Esophagus squamous epithelium (tissue), 5 donors: ENCODE measurements around the gene NAA15. TPM values are rescaled to one million over a fixed set of nuclear protein-coding genes. Genes with fewer than 3 reads are reported as not detected.
"Not testable (repeated sequence)": the region's sequence is repeated elsewhere in the genome, so short reads cannot be mapped to it uniquely, and the experiment has no call there.

Experiments used
- DNase-seq: peaks from one replicate; lab custom pipeline; 2025; lab: John Stamatoyannopoulos, UW
- H3K27ac ChIP-seq, 4 donors: fragments of 200-600 bp; sonication (generic); one replicate each; pipeline ENCODE4 v1.5.1; 2016 to 2019; ENCODE audit warnings: mild to moderate bottlenecking in 1 of 4
- H3K27me3 ChIP-seq, 4 donors: fragments of 200-600 bp; sonication (generic); 1 replicate in 3 of 4; 2 replicates in 1 of 4; pipeline versions ENCODE4 v1.5.1 to v1.6.0; 2017 to 2021; ENCODE audit warnings: antibody characterized with exemption in 1 of 4
- H3K36me3 ChIP-seq, 3 donors: fragments of 200-600 bp; sonication (generic); one replicate each; pipeline ENCODE4 v1.5.1; 2016 to 2019
- H3K4me1 ChIP-seq, 3 donors: fragments of 200-600 bp; sonication (generic); one replicate each; pipeline ENCODE4 v1.5.1; 2017 to 2019
- H3K4me3 ChIP-seq, 4 donors: fragments of 200-600 bp; sonication (generic); 1 replicate in 3 of 4; 2 replicates in 1 of 4; pipeline ENCODE4 v1.5.1; 2016 to 2019; ENCODE audit warnings: mild to moderate bottlenecking in 2 of 4, moderate library complexity in 1 of 4
- H3K9me3 ChIP-seq, 3 donors: fragments of 200-600 bp; sonication (generic); one replicate each; pipeline ENCODE4 v1.5.1; 2016 to 2019
- POLR2A ChIP-seq, 4 donors: fragments of 450-650 bp; IDR thresholded peaks; one replicate each; pipeline ENCODE4 v1.6.1; 2017; ENCODE audit warnings: antibody characterized with exemption in 4 of 4, mild to moderate bottlenecking in 4 of 4, moderate library complexity in 3 of 4
- WGBS, 2 donors: methylation state at CpG; one replicate each; pipeline ENCODE4 v1.1.5; 2018; 5-methylcytosine and 5-hydroxymethylcytosine counted together
- intact Hi-C: fragments of 100-400 bp; cut with DNase I; formaldehyde crosslinking; loops from one replicate; pipeline ENCODE4 v1.15.0; 2022
- total RNA-seq, 4 donors: library from RNA; depleted of rRNA; stranded (reverse); fragments of >200 nt; gene quantifications; one replicate each; pipeline ENCODE4 v1.1.0, GENCODE V29; 2016
- TF ChIP-seq, protein P1 (sequence below), 6 experiments: fragments of 450-650 bp in 4 of 6; fragments of 200-600 bp in 2 of 6; sonication (generic) in 2 of 6; IDR thresholded peaks; one replicate each; pipeline ENCODE4 v1.5.1; 2016 to 2019; ENCODE audit warnings: antibody characterized with exemption in 6 of 6, mild to moderate bottlenecking in 4 of 6, moderate library complexity in 4 of 6
- donor health status: DM: yes; HTN: yes; CAD: no.

NAA15 gene
- total RNA-seq: 10 to 100 TPM; 28.8 to 51.1 (median 38.4) TPM

GRCh38 chr4:139301113-139301820 lies at the start of gene NAA15:
Gene NAA15, plus strand, starts transcription at chr4:139301505. Its CDS starts 273 bp downstream, at chr4:139301778.
- Histone ChIP-seq H3K36me3 (peaks cover 0 to 18% (median 0%) of the 10 kb centered on the region in 3 donors), H3K4me3 (peak within 1 kb of the TSS; percentile 70 to 99 (median 86)), H3K9me3 (no peaks in the 10 kb centered on the region), H3K4me1 (peaks cover 1 to 80% (median 39%) of the 10 kb centered on the region in 3 donors), H3K27me3 (no peaks in the 10 kb centered on the region), H3K27ac (peak within 1 kb of the TSS; percentile 86 to 98 (median 96))
- DNase-seq: peak; percentile 84
- WGBS, 2 donors: 0% methylated on average over 30 to 35 of the region's 61 CpGs
- intact Hi-C loops: loop anchor here (2.0 to 10.0 kb wide), 2 partner anchors 122 to 266 kb away; no protein-coding TSS in a partner anchor
- TF ChIP-seq POLR2A (IDR thresholded peaks at IDR 0.05): peak in 3 of 4 donors; percentile 57 to 89 (median 68)
- TF ChIP-seq, protein P1, sequence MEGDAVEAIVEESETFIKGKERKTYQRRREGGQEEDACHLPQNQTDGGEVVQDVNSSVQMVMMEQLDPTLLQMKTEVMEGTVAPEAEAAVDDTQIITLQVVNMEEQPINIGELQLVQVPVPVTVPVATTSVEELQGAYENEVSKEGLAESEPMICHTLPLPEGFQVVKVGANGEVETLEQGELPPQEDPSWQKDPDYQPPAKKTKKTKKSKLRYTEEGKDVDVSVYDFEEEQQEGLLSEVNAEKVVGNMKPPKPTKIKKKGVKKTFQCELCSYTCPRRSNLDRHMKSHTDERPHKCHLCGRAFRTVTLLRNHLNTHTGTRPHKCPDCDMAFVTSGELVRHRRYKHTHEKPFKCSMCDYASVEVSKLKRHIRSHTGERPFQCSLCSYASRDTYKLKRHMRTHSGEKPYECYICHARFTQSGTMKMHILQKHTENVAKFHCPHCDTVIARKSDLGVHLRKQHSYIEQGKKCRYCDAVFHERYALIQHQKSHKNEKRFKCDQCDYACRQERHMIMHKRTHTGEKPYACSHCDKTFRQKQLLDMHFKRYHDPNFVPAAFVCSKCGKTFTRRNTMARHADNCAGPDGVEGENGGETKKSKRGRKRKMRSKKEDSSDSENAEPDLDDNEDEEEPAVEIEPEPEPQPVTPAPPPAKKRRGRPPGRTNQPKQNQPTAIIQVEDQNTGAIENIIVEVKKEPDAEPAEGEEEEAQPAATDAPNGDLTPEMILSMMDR (IDR thresholded peaks at IDR 0.05): peak in 2 of 6 experiments; percentile 13 to 39

DNA sequence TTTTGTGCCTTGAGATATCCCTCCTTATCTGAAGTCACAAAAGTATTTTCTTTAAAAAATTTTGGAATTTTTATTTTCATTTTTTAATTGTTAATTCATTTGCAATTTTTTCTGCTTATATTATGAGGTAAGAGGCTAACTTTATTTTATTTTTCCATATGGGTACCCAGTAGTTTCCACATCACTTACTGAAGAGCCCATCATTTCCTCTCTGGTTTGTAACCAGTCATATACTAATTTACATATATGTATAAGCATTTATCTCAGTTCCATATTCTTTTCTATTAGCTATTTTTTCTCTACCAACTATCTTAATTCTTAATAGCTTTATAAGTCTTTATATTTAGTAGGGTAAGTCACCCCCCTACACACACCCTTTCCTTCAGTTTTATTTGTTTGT lies 48.3 kb upstream of the NAA15 start:
- H3K9me3 ChIP-seq: no peaks in the 10 kb centered on the region
- H3K36me3 ChIP-seq: no peaks in the 10 kb centered on the region
- TF ChIP-seq POLR2A (IDR thresholded peaks at IDR 0.05): no peak
- TF ChIP-seq, protein P1 (IDR thresholded peaks at IDR 0.05): no peak
- H3K27me3 ChIP-seq: no peaks in the 10 kb centered on the region
- no peaks in the 10 kb centered on the region for H3K4me1 ChIP-seq
- DNase-seq: no peak
- H3K27ac ChIP-seq: no peak overlapping the region
- no peak overlapping the region for H3K4me3 ChIP-seq
- intact Hi-C loops: no loop called here

DNA sequence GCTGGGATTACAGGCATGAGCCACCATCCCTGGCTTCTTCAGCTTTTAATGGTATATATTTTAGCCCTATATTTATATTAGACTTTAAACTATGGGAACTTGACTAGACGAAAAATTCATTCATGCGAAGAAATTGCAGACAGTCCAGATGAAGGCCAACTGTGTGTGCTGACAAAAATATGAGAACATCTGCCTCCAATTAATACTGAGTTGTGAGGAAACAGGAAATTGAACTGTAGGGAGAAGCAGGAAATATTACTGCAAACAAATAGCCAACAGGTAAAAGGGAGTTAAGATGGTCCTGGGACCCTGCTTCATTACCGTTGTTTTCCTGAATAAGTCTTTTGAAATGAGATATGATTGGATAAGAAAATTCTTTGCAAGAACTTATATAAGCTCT lies 47.6 kb upstream of the NAA15 start:
- Histone ChIP-seq H3K4me1 (no peaks in the 10 kb centered on the region), H3K27ac (no peak overlapping the region), H3K36me3 (no peaks in the 10 kb centered on the region), H3K27me3 (no peaks in the 10 kb centered on the region), H3K9me3 (no peaks in the 10 kb centered on the region), H3K4me3 (no peak overlapping the region)
- intact Hi-C loops: no loop called here
- 84 to 88% methylated on average over 3 of the region's 3 CpGs for WGBS, 2 donors
- DNase-seq: no peak
- TF ChIP-seq POLR2A (IDR thresholded peaks at IDR 0.05): no peak
- TF ChIP-seq, protein P1 (IDR thresholded peaks at IDR 0.05): no peak

- H3K4me3 ChIP-seq, intact Hi-C loops, DNase-seq, H3K4me1 ChIP-seq, H3K9me3 ChIP-seq, H3K27me3 ChIP-seq, H3K36me3 ChIP-seq, H3K27ac ChIP-seq: not testable (repeated sequence)
- 88 to 92% methylated on average over 6 of the region's 6 CpGs for WGBS, 2 donors
These were observed 45.7 kb upstream of the NAA15 start for GRCh38 chr4:139255581-139255980.

- H3K4me3 ChIP-seq: no peak overlapping the region
- no peak overlapping the region for H3K27ac ChIP-seq
- no peaks in the 10 kb centered on the region for H3K27me3 ChIP-seq
- intact Hi-C loops: no loop called here
- DNase-seq: no peak
- no peaks in the 10 kb centered on the region for H3K4me1 ChIP-seq
- H3K36me3 ChIP-seq: no peaks in the 10 kb centered on the region
- 53 to 63% methylated on average over 2 of the region's 2 CpGs for WGBS, 2 donors
- no peak for TF ChIP-seq POLR2A (IDR thresholded peaks at IDR 0.05)
- TF ChIP-seq, protein P1 (IDR thresholded peaks at IDR 0.05): no peak
- H3K9me3 ChIP-seq: no peaks in the 10 kb centered on the region
These were observed 45.0 kb upstream of the NAA15 start for GRCh38 chr4:139256349-139256748.
